ENCODE data around the gene ERVH48-1.
"Not testable (repeated sequence)": the region's sequence is repeated elsewhere in the genome, so short reads cannot be mapped to it uniquely, and the experiment has no call there.

ERVH48-1 gene

DNA sequence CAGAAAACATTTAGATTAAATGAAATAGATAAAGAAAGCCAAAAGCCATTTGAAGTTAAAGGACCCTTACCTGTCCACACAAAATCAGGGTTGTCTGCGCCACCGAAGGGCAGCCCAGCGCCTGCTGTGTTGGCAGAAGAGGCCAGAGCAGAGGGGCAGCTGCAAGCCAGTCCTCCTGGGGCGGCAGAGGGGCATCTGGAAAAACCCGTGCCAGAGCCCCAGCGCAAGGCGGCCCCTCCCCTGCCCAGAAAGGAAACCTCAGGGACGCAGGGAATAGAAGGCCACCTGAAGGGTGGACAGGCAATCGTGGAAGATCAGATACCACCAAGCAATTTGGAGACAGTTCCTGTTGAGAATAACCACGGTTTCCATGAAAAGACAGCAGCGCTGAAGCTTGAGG is 21.6 kb downstream of the ERVH48-1 start:
- DNase-seq, result no peak

DNA sequence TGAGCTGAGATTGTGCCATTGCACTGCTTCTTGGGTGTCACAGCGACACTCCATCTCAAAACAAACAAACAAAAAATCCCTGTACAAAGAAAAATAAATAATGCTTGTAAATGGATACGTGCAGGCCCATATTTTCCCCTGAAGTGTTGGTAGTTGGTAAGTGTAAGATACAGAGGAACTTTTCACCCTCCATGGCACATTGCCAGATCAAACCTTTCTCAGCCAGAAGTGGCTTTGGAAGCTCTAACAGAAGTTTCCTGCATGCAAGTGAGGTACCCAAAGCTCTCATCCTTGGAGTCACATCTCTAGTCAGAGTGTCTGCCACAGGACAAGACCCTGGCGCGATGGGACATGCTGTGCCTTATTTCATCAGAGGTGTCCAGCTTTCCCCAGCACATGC is 25.0 kb downstream of the ERVH48-1 start:
- no peak for DNase-seq

GRCh38 chr21:42892931-42893755 is 32.3 kb downstream of the ERVH48-1 start, which contains the start of gene NDUFV3:
Gene NDUFV3, plus strand, starts transcription at chr21:42893309. Its CDS starts 25 bp downstream, at chr21:42893334.
- DNase-seq, result peak; percentile 100

GRCh38 chr21:42892582-42892930 is 32.9 kb downstream of the ERVH48-1 start:
- DNase-seq, result no peak

DNA sequence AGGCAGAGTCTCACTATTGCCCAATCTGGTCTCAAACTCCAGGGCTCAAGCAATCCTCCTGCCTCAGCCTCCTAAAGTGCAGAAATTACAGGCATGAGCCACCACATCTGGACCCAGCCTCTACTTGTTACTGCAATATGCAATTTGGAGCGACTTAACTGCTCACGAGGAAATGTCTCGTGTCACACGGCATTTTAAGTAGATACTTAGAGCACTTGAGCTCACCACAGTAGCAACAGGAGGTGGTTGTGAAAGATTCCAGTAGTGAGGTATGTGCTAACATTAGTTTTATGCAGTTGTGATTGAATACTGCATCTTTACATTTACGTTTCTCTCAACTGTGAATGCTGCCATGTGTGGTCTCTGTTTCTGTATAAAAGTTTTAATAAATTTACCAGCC is 38.1 kb downstream of the ERVH48-1 start:
- no peak for DNase-seq

DNA sequence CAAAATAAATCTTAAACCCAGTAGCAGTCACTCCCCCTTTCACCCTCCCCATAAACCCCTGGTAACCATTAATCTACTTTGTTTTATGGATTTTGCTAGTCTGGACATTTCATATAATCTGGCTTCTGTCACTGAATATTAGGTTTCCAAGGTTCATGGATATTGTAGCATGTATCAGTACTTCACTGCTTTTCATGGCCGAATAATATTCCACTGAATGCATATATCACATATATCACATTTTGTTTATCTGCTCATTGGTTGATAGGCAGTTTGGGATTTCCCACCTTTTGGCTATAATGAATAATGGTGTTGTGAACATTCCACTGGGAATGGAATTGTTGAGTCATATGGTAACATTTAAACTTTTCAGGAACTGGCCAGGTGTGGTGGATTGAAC is 41.5 kb downstream of the ERVH48-1 start:
- no peak for DNase-seq

DNA sequence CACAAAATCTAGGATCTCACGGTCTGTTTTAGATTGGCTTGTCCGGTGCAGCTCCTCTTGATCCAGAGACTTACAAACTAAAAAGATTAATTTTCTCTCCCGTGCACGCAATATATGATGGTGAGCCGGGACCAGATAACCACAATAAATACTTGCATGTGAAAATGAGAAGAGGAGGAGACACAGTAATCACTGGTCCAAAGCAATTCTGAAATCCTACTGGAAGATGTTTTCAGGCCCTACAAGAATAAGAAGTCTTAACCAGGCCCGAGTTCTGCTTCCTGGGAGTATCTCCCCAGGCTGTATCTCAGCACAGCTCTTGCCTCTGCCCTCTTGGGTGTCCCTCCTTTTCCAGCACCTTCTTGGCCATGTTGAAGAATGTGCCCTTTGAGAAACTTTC is 45.1 kb downstream of the ERVH48-1 start:
- no peak for DNase-seq

- DNase-seq, result peak; percentile 92
Measured at GRCh38 chr21:42878993-42879787, 46.2 kb downstream of the ERVH48-1 start, which contains the start of gene WDR4. Gene WDR4, minus strand, starts transcription at chr21:42879539. Its CDS starts 44 bp downstream, at chr21:42879495.

DNA sequence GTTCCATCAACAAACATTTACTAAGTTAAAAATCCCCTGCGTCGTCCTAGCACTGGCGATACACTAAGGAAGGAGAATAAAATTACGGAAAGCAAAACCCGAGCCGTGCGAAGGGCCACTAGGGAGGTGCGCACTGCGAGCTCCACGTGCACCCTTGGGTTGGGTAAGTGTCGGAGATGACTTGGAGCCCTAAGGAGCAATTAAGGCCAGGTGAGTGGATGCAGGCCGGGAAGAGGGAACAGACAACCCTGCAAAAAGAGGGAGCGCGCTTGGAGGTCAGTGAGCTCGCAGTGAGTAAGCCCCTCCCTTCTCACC is 46.8 kb downstream of the ERVH48-1 start:
- no peak for DNase-seq

DNA sequence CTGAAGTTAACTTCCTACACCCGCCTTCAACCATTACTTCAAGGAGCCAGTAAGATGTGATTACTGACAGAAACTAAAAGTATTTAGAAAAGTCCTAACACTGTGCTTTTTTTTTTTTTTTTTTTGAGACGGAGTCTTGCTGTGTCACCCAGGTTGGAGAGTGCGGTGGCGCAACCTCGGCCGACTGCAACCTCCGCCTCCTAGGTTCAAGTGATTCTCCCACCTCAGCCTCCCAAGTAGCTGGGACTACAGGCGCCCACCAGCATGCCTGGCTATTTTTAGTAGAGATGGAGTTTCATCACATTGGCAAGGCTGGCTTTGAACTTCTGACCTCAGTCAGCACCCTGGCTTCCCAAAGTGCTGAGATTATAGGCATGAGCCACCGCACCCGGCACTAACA is 49.6 kb downstream of the ERVH48-1 start:
- not testable (repeated sequence) for DNase-seq

- no peak for DNase-seq
Measured at GRCh38 chr21:42873096-42873495, 52.3 kb downstream of the ERVH48-1 start.

GRCh38 chr21:42868196-42868595 is 57.2 kb downstream of the ERVH48-1 start:
- no peak for DNase-seq
